Breast epithelium (tissue), 3 donors: ENCODE results near the gene OR2G2.

Experiments
- CTCF ChIP-seq, 3 donors: fragments of 450-650 bp; IDR thresholded peaks; one replicate each; pipeline ENCODE4 v1.5.1; 2016 to 2017; ENCODE audit warnings: antibody characterized with exemption in 3 of 3, mild to moderate bottlenecking in 3 of 3, moderate library complexity in 3 of 3
- POLR2AphosphoS5 ChIP-seq, 3 donors: sonication (generic); formaldehyde crosslinking; IDR thresholded peaks; one replicate each; pipeline ENCODE4 v1.6.1; 2017; ENCODE audit warnings: antibody characterized with exemption in 3 of 3

GRCh38 chr1:247638011-247638410, 49.9 kb downstream of the OR2G2 start:
- TF ChIP-seq CTCF (IDR thresholded peaks at IDR 0.05) (no peak), POLR2AphosphoS5 (IDR thresholded peaks at IDR 0.05) (no peak)
